HepG2 (cell line): ENCODE measurements around the gene AFF1. TPM values are rescaled to one million over a fixed set of nuclear protein-coding genes. Genes with fewer than 3 reads are reported as not detected.
A peak's percentile ranks its signal among the peaks of the same experiment; 100 is the strongest.

Source experiments
- ATF1 ChIP-seq: IDR thresholded peaks from 2 replicates; pipeline ENCODE4 v1.6.1; 2016; ENCODE audit warnings: mild to moderate bottlenecking, control low read depth
- KAT2B ChIP-seq: fragments of 150-350 bp; IDR thresholded peaks from 2 replicates; pipeline ENCODE4 v1.6.1; 2014; ENCODE audit warnings: low read depth, low read length, borderline replicate concordance
- KLF15 ChIP-seq: sonication (generic); formaldehyde crosslinking; IDR thresholded peaks from 2 replicates; pipeline ENCODE4 v1.8.1; 2023; ENCODE audit warnings: borderline replicate concordance, mild to moderate bottlenecking, inconsistent platforms, missing genetic modification reagents, mixed read lengths
- KLF16 ChIP-seq, 2 experiments: sonication (generic) in 1 of 2; formaldehyde crosslinking in 1 of 2; IDR thresholded peaks; 2 replicates each; pipeline versions ENCODE4 v1.6.1 to v1.8.0; 2016 to 2023; ENCODE audit warnings: missing genetic modification reagents in 2 of 2, missing compliant biosample characterization in 1 of 2
- MATR3 ChIP-seq: sonication (generic); formaldehyde crosslinking; IDR thresholded peaks from 2 replicates; pipeline ENCODE4 v1.4.0; 2020; ENCODE audit warnings: missing genetic modification reagents
- RBM22 ChIP-seq: fragments of 200-400 bp; formaldehyde crosslinking; optimal IDR thresholded peaks from 2 replicates; pipeline ENCODE3; 2017; ENCODE audit warnings: mild to moderate bottlenecking, low read length, moderate library complexity
- SIX4 ChIP-seq: sonication (generic); formaldehyde crosslinking; IDR thresholded peaks from 2 replicates; pipeline ENCODE4 v1.4.0; 2020; ENCODE audit warnings: missing genetic modification reagents
- SKI ChIP-seq: fragments of 450-650 bp; IDR thresholded peaks from one replicate; pipeline ENCODE4 v1.6.1; 2018; ENCODE audit warnings: mild to moderate bottlenecking; ENCODE audit not compliant: partially characterized antibody
- SRSF1 ChIP-seq: fragments of 200-400 bp; formaldehyde crosslinking; optimal IDR thresholded peaks from 2 replicates; pipeline ENCODE3; 2017; ENCODE audit warnings: mild to moderate bottlenecking, low read depth, low read length, moderate library complexity
- SYNCRIP ChIP-seq: fragments of 200-400 bp; formaldehyde crosslinking; IDR thresholded peaks from 2 replicates; pipeline ENCODE4 v1.6.1; 2018; ENCODE audit warnings: mild to moderate bottlenecking, low read depth, low read length; ENCODE audit not compliant: insufficient read depth
- TAF1 ChIP-seq: sonication (generic); formaldehyde crosslinking; IDR thresholded peaks from 2 replicates; pipeline ENCODE4 v1.4.0; 2020; ENCODE audit warnings: missing genetic modification reagents
- ZFYVE20 ChIP-seq: sonication (generic); formaldehyde crosslinking; IDR thresholded peaks from 2 replicates; pipeline ENCODE4 v1.8.0; 2023; ENCODE audit warnings: low read depth, mild to moderate bottlenecking, moderate library complexity, missing genetic modification reagents, borderline replicate concordance
- ZNF260 ChIP-seq: sonication (generic); formaldehyde crosslinking; IDR thresholded peaks from 2 replicates; pipeline ENCODE4 v1.4.0; 2020; ENCODE audit warnings: missing genetic modification reagents, low read depth, mild to moderate bottlenecking, borderline replicate concordance
- ZNF335 ChIP-seq: sonication (generic); formaldehyde crosslinking; IDR thresholded peaks from 2 replicates; pipeline ENCODE4 v1.4.0; 2020; ENCODE audit warnings: missing genetic modification reagents
- ZNF367 ChIP-seq: sonication (generic); formaldehyde crosslinking; IDR thresholded peaks from 2 replicates; pipeline ENCODE4 v1.4.0; 2020; ENCODE audit warnings: missing genetic modification reagents, borderline replicate concordance
- ZNF432 ChIP-seq: sonication (generic); formaldehyde crosslinking; IDR thresholded peaks from 2 replicates; pipeline ENCODE4 v1.5.0; 2020; ENCODE audit warnings: missing genetic modification reagents, mild to moderate bottlenecking, borderline replicate concordance
- ZNF83 ChIP-seq: sonication (generic); formaldehyde crosslinking; IDR thresholded peaks from 2 replicates; pipeline ENCODE4 v1.4.0; 2020; ENCODE audit warnings: missing genetic modification reagents, mild to moderate bottlenecking, borderline replicate concordance
- ZNF878 ChIP-seq: sonication (generic); formaldehyde crosslinking; IDR thresholded peaks from 2 replicates; pipeline ENCODE4 v1.8.1; 2023; ENCODE audit warnings: mild to moderate bottlenecking, missing genetic modification reagents, moderate library complexity
- ZZZ3 ChIP-seq: sonication (generic); formaldehyde crosslinking; IDR thresholded peaks from 2 replicates; pipeline ENCODE4 v1.4.0; 2020; ENCODE audit warnings: missing genetic modification reagents, mild to moderate bottlenecking, borderline replicate concordance
- polyA plus RNA-seq, 8 experiments: library from polyadenylated mRNA; depleted of rRNA in 3 of 8; stranded (reverse) in 7 of 8; unstranded in 1 of 8; fragments of >200 nt; fragmentation: Illumina TruSeq in 4 of 8; extraction: Trizol in 4 of 8; gene quantifications; 2 replicates each; pipeline versions ENCODE4 v1.2.1 to v1.2.3, GENCODE V29; 2011 to 2016; ENCODE audit warnings: low read depth in 4 of 8, missing spikeins in 1 of 8, mixed read lengths in 1 of 8; ENCODE audit not compliant: insufficient read depth in 1 of 8
- total RNA-seq, 5 experiments: library from RNA; depleted of rRNA; stranded (reverse); fragments of >200 nt; fragmentation: Illumina TruSeq; extraction: Trizol; gene quantifications; 2 replicates each; pipeline ENCODE4 v1.2.3, GENCODE V29; 2016; ENCODE audit warnings: low read depth in 1 of 5
- TF ChIP-seq, protein P1 (sequence below): sonication (generic); formaldehyde crosslinking; IDR thresholded peaks from 2 replicates; pipeline ENCODE4 v1.4.0; 2020; ENCODE audit warnings: missing genetic modification reagents
- TF ChIP-seq, protein P2 (sequence below): sonication (generic); formaldehyde crosslinking; IDR thresholded peaks from 2 replicates; pipeline ENCODE4 v1.8.1; 2023; ENCODE audit warnings: missing genetic modification reagents, mild to moderate bottlenecking, borderline replicate concordance
- TF ChIP-seq, protein P3 (sequence below): sonication (generic); formaldehyde crosslinking; IDR thresholded peaks from 2 replicates; pipeline ENCODE4 v1.4.0; 2020; ENCODE audit warnings: missing genetic modification reagents
- TF ChIP-seq, protein P4 (sequence below): sonication (generic); formaldehyde crosslinking; IDR thresholded peaks from 2 replicates; pipeline ENCODE4 v1.8.0; 2022; ENCODE audit warnings: missing genetic modification reagents, mild to moderate bottlenecking, moderate library complexity, borderline replicate concordance
- TF ChIP-seq, protein P5 (sequence below): fragments of 450-650 bp; IDR thresholded peaks from 2 replicates; pipeline ENCODE4 v1.6.1; 2016

Gene AFF1
- total and polyA plus RNA-seq, 2 of the 13 experiments (the other 11 are each of a cell fraction or from before 2014, with no cell fraction given) = 15.5 to 15.9 TPM

DNA sequence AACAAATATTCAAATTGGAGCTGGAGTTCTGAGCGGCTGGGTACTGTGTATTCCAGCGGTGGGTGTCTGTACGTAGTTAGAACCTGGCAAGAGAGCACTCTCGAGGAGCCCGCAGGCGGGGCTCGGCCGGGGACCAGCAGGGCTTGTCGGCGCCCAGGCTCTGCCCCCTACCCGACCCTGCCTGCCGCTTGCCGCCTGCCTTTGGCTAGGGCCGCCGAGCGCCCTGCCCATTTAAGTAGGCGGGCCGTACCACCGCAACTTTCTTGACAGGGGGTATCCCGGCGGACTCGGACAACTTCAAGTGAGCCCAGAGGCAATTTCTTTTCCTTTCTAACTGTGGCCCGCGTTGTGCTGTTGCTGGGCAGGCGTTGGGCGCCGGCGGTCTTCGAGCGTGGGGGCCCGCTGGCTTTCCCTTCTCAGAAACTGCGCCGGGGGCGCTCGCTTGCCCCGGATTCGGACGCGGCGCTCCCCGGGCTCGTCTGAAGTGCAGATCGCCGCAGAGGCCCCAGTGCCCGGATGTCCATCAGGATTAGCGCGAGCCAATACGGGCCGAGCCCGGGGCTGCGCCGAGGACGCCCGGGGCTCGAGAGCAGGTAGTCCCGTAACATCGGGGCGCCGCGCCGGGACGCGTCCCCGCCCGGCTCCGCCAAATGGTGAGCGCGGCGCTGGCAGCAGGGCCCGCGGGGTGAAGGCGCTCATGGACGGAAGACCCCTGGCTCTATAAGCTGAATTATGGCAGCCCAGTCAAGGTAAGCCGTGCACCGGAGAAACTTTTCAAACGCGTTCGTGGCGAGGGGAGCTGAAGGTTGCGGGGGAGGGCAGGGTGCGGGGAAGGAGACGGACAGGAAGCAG, 72.1 kb downstream of the AFF1 start (continued):
- TF ChIP-seq KLF16 (CRISPR knock-in tag; IDR thresholded peaks at IDR 0.05) (peak in 1 of 2 experiments; percentile 65; a peak in 1 of 4 replicates), TAF1 (CRISPR knock-in tag) (peak; percentile 98), MATR3 (no peak), ZNF260 (CRISPR knock-in tag) (no peak), RBM22 (peak; percentile 36), SIX4 (CRISPR knock-in tag) (no peak), ZZZ3 (CRISPR knock-in tag) (0 out of 2 replicates have a peak, but pooled peaks have one; percentile 31), SKI (peak; percentile 28), ZNF367 (CRISPR knock-in tag) (no peak), ZNF878 (CRISPR knock-in tag) (peak; percentile 92), ZNF335 (CRISPR knock-in tag) (no peak), ZNF432 (CRISPR knock-in tag) (no peak), KAT2B (no peak), ZNF83 (CRISPR knock-in tag) (peak; percentile 91; the same call in 1 of the 2 replicates), KLF15 (CRISPR knock-in tag) (0 out of 2 replicates have a peak, but pooled peaks have one; percentile 23), ATF1 (no peak), SRSF1 (no peak), ZFYVE20 (0 out of 2 replicates have a peak, but pooled peaks have one; percentile 40), SYNCRIP (no peak)
- TF ChIP-seq, protein P1, sequence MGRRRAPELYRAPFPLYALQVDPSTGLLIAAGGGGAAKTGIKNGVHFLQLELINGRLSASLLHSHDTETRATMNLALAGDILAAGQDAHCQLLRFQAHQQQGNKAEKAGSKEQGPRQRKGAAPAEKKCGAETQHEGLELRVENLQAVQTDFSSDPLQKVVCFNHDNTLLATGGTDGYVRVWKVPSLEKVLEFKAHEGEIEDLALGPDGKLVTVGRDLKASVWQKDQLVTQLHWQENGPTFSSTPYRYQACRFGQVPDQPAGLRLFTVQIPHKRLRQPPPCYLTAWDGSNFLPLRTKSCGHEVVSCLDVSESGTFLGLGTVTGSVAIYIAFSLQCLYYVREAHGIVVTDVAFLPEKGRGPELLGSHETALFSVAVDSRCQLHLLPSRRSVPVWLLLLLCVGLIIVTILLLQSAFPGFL = no peak
- TF ChIP-seq, protein P2, sequence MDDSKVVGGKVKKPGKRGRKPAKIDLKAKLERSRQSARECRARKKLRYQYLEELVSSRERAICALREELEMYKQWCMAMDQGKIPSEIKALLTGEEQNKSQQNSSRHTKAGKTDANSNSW (CRISPR knock-in tag) = 0 out of 2 replicates have a peak, but pooled peaks have one; percentile 42
- TF ChIP-seq, protein P3, sequence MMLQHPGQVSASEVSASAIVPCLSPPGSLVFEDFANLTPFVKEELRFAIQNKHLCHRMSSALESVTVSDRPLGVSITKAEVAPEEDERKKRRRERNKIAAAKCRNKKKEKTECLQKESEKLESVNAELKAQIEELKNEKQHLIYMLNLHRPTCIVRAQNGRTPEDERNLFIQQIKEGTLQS (CRISPR knock-in tag) = no peak
- TF ChIP-seq, protein P4, sequence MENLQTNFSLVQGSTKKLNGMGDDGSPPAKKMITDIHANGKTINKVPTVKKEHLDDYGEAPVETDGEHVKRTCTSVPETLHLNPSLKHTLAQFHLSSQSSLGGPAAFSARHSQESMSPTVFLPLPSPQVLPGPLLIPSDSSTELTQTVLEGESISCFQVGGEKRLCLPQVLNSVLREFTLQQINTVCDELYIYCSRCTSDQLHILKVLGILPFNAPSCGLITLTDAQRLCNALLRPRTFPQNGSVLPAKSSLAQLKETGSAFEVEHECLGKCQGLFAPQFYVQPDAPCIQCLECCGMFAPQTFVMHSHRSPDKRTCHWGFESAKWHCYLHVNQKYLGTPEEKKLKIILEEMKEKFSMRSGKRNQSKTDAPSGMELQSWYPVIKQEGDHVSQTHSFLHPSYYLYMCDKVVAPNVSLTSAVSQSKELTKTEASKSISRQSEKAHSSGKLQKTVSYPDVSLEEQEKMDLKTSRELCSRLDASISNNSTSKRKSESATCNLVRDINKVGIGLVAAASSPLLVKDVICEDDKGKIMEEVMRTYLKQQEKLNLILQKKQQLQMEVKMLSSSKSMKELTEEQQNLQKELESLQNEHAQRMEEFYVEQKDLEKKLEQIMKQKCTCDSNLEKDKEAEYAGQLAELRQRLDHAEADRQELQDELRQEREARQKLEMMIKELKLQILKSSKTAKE (CRISPR knock-in tag) = peak; percentile 55
- TF ChIP-seq, protein P5, sequence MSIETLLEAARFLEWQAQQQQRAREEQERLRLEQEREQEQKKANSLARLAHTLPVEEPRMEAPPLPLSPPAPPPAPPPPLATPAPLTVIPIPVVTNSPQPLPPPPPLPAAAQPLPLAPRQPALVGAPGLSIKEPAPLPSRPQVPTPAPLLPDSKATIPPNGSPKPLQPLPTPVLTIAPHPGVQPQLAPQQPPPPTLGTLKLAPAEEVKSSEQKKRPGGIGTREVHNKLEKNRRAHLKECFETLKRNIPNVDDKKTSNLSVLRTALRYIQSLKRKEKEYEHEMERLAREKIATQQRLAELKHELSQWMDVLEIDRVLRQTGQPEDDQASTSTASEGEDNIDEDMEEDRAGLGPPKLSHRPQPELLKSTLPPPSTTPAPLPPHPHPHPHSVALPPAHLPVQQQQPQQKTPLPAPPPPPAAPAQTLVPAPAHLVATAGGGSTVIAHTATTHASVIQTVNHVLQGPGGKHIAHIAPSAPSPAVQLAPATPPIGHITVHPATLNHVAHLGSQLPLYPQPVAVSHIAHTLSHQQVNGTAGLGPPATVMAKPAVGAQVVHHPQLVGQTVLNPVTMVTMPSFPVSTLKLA = no peak
